NCI-H446 treated with DMSO at 0.1 percent for 48 hours (cell line): Measurements from ENCODE around the gene SDSL.

ENCODE experiments used
- DNase-seq: peaks from one replicate; lab custom pipeline; 2025; lab: John Stamatoyannopoulos, UW

SDSL gene

DNA sequence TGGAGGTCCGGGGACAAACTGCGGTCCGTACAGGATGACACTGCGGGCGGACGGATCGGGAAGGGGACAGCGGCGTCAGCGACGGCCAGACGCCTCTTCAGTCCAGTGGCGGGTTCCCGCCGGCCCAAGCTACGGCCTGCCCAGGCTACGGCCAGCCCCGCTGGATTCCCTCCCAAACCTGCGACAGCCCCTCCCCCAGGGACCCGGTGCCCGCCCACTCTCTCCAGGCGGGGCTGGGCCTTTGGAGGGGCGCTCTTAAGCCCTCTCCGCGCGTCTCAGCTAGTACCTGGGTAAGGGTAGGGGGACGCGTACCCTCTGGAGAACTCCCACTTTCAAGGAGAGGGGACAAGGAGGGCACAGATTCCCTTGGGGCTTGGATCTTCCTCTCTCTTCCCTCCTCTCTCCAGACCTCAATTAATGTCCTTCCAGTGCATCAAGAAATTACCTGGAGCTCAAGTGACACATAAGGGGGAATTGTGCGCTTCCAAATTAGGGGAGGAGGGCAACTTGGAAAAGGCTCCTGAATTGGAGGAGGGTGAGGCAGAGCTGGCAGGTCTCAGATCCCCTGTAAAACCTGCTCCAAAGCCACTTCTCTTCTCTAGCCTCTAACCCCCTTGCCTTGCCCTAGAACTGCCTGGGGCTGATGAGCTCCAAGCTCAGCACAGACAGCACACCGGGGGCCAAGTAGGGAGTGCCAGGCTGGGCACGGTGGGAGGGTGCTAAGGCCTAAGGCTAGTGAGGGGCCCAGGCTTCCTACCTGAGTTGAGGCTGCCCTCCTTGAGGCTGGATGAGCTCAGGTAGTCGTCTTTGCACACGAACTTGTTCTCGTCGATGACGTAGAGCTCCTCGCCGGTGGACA lies 46.4 kb downstream of the SDSL start:
- no peak for DNase-seq

DNA sequence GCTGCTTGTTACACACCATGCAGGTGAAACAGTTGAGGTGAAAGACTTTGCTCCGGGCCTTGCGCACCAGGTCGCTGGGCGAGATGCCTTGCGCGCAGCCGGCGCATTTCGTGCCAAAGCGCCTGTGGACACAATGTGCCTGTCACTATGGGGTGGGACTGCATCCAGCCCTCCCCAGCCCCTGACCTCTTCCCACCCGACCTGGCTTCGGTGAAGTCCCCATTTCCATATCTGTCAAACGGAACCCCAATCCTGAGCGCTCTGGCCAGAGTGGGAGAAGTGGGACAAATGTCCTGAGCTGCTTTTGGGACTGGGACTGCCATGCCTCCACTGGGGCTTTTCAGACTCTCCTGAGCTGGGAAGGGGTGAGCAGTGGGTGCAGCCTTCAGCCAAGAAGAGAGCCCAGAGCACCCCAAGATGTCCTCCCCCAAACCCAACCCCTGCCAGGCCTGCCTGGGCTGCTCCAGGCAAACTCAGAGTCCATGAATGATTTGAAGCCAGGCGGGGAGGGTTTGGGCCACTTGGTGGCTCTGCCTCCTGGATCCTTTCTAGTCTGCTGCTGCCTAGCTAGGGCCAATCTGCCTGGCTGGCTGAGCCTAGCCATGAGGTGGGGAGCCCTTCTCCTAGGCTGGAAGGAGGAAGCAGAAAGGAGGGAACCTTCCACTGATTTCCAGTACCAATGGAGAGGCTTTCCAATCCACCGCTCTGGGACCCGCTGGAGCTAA lies 47.2 kb downstream of the SDSL start:
- DNase-seq = no peak

DNA sequence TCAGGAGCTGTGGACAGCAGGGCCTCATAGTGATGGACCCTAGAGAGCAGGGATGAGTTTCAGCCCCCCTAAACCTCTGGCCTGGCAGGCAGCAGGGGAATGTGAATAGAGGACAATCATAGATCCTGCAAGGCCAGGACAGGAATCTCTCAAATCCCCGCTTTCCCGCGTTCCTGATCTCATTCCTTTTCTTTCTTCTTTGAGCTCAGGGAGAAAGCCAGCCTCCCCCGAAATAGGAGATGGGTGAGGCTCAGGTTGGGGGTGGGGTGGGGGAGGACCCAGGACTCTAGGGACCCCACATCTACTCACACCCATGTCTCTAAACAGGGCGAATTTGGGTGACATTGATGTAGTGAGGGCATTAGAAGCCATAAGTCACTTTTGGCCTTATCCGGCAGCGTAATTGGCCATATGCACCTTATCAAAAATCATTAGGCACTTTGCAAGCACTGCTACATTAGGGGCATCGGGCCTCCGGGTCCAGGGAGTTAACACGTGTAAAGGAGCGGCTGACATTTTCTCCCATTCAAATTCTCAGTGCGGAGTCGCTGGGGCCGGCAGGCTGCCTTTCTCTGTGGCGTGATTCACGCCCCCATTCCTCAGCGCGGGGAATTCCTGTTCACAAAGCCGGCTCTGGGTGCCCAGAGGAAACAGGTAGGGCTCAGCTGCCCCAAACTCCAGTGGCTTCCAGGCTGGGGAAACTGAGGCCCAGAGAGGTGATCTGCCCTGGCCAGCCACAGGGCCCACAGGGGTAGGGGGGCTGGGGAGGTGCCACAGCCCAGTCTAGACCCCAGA lies 48.0 kb downstream of the SDSL start:
- DNase-seq = no peak

DNA sequence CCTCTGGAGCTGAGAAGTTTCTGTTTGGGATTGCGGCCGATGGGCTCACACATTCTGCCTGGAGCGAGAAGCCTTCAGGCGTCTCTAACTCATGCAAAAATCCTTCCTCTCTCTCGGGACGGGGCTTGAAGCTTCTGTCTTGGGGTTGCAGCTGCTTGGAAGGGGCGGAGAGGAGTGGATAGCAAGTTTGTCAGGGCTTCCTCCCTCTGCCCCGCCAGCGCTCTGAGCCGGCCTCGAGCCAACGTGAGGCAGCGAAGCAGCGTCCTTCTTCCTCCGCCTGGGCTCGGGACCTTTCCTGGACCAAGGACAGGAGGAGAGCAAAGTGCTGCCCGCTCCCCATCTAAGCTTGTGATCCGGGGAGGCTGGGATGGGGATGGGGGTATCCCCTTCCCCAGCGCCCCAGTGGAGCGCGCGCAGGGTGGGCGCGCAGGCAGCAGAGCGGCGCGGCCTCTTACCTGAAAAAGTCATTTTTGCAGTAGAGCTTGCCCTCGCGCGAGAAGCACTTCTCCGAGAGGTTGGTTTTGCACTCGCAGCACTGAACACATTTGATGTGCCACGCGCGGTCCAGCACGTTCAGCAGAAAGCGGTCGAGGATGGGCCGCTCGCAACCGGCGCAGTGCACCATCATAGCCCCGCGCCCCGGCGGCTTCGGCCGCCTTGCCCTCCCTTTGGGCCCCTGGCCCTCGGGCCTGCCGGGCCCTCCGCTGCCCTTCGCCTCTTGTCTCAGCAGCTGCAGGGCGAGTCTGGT lies 48.9 kb downstream of the SDSL start:
- no peak for DNase-seq

DNA sequence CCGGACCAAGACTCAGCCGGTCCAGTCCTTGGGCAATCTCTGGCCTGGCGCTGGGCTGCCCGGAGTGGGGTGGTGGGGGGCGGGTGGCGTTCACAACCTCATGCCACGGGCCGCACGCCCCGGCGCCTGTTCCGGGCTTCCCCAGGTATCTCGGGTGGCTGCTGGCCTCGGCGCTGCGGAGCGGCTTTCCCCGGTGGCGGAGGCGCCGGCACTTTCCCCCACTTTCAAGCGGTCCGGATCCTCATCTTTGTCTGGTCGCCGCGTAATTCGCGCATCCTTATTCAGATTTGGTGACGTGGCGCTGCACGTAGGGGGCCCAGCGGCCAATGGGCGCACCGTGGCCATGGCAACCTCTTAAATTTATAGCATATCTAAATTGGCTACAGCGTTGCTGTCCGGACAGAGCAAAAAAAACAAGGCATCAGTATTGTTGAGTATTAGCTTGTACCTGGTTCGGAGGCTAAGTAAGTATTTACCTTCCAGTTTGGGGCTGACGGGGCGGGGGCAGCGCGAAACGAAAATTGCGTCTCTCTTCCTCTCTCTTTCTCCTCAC lies 49.5 kb downstream of the SDSL start, which contains the start of gene LHX5:
LHX5 (minus strand) TSS at position 253 of the 553 bp plus-strand sequence. CDS start 373 bp downstream, outside the sequence.
- DNase-seq = no peak

DNA sequence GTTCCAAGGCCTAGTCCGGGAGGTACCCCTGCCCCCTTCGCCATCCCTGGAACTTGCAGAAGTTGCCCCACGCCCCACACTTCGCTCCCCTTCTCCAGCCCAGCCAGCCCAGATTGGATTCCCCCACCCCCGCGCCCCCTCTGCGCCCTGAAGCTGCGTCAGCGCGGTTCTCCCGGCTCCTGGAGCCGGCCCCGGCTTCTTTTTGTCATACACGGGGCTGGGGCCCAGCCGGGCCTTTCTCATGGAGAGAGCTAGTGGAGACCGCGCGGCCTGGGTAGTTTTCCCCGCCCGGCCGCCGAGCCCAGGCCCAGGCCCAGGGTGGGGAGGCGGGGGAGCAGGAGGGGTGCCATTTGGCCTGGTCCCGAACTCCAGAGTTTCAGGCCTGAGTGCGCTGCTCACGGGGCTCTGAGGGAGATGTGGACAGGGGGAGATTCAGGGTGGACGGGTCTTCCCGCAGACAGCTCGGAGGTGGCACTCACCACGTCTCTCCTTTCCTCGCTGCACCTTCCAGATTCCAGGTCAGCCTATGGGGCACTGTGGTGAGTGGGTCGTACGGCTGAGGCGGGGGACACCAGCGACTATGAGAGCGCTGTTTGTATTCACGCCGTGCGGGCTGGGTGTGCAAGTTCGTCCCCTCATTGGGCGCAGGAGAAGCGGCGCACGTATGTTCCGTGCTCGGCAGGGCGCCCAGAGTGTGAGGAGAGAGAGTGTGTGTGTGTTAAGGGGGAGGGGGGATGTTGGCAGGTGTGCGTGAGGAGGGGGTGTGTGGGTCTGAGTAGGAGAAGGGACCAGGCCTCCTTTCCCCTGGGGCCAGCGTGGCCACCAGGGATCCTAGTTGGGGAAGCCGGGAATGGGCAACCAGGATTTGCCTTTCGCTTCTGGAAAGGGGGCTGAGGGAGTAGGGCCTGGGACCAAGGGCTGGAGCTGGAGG lies 50.3 kb downstream of the SDSL start:
- no peak for DNase-seq

DNA sequence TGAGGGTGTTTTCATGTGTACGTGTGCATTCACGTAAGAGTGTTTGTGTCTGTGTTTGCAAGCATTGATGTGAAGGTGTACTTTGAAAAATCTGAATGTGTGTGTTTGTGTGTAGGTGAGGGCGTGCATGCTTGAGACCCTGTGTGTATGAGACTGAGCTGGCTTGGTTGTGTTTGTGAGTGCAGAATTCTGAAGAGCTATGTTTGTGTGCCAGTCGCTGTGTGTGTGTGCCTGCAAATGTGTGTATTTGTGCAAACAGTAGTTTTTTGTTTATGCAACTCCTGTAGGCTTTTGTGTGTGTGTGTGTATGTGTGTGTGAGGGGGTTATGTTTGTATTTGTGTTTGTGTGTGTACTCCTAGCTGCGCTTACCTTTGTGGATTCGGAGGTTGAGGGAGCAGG lies 51.2 kb downstream of the SDSL start:
- DNase-seq = no peak

DNA sequence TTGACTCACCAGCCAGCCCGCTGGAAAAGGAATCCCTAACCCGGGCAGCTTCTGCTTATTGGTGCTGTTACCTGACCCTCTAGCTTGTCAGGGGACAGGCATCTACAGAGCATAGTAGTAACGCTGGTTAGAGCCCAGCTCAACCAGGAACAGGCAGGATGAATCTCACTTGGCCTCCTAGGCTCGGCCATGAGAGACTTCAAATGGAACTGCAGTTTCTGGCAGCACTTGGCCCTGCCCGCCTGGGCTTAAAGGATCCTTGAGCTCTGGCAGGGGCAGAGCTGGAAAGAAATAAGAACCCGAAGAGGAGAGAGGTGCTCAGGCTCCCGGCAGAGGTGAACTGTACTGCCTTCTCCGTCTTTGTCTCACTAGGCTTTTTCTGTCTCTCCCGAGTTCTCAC lies 51.8 kb downstream of the SDSL start:
- no peak for DNase-seq

DNA sequence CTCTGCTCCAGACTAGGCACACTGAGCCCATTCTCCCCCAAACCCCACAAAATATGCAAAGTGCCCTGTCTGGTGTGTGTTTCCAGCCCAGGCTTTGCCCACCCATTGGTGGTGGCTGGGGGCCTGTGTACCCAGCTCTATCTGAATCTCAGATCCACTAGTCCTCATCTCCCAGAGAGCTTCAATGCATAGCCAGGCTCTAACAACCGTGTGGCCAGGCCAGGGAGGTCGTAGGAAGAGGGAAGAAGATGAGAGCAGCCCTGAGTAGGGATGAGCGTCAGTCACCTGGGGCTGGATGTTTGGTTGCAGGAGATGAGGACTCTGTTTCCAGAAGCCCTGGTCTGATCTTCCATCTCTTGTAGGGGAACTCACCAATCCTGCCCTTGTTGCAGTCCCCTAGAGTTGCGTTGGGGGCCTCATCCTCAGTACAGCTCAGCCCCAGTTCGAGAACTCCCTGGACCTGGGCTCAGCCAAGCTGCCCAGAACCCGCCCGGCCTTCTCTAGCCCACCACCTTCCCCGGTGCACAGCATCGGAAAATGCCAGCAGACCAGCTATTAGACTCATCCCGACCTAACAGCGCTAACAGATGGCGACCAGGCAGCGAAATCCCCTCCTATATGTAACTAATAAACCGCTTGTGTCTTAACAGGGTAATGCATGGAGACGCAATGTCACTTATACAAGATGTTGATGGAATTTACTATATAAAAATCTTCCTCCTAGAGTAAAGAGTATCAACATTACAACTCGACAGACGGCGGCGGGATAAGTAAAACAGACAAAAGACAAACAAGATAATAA lies 52.7 kb downstream of the SDSL start:
- no peak for DNase-seq

DNA sequence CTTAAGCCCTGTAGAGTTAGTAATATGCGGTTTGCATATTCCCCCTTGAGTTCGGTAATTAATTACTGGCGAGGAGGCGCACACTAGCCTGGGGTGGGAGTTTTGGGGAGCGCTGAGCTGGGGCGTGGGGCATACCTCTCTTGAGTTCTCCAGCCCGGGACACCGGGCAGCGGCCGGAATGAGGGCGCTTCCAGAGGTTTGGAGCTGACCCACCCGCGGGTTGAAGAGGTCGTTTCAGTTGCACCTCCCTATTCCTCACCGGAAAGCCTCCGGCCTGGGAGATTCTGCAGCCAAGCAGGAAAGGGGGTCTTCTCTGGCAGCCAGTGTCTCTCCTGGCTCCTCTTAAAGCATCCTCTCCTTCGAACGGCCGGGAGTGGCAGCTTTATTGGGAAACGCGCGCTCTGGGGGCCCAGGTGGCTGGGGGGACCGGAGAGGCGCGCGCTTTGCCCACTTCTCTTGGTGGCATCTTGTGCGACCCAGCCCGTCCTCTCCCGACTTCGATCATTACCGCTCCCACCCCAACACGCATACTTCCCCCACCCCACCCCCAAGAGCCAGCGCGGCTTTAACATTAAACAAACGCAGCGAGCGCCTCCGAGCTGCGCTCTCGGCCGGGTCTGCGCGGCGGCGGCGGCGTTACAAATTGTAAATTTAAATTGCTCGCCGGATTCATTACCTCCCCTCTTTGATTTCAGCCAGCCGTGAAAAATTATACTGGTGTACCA lies 53.4 kb downstream of the SDSL start:
- DNase-seq = no peak

DNA sequence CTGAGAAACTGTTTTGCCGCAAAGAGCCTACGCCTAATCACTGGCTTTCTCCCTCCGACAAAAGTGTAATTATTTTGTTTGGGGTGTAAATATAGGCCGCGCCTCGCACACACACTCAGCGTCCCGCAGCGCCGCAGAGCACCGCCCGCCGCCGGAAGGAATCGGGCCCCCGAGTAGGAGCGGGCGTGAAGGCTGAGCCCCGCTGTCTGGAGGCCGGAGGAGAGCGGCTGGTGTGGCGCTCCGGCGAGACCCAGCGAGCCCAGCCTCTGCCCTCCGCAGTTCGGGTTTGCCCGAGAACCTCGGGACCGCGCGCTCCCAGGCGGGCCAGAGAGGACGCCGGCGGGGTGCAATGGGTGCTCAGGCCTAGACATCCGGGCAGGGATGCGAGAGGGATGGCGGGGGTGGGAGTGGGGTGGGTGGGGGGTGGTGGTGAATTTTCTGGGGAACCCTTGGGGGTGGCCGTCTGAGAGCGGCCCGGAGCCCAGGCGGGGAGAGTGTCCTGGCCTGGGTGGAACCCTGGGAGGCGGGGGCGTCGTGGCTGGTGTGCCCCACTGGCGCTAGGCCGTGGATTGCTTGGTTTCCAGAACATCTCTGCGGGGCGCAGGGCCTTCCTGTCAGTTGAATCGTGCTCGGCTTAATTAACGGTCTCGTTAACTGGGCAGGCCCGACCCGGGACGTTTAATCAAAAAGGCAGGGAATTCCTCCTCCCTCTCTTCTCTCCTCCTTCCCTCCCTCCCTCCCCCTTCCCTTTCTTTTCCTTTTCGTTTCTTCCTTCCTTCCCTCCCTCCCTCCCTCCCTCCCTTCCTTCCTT lies 54.2 kb downstream of the SDSL start:
- DNase-seq = no peak

DNA sequence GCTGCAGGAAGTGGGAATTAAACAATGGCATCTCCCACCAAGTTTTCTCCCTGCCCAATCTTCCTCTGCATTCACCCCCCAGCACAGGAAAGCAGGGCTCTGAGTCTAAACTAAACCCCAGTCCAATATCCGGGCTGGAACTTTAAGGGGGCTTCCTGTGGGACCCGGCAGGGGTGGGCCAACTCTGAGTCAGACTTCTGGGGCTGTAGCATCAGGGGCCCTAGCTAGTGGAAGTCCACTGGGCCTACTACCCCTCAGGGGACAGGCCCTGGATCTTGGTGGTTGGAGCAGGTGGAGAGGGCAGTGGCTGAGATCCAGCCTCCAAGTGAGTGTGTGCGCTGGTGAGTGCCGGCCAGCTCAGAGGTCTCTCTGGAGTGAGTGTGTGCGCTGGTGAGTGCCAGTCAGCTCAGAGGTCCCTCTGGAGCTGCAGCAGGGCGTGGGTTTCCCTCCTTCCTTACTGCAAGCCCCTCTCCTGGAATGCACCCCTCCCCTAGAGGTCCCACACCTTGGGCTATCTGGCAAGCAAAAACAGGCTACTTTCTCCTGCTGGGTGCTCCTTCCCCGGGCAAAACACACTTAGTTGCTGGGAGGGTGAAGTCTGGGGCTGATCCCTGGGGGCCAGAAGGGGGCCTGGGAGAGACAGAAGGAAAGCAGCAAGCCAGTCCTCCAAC lies 55.1 kb downstream of the SDSL start:
- no peak for DNase-seq

DNA sequence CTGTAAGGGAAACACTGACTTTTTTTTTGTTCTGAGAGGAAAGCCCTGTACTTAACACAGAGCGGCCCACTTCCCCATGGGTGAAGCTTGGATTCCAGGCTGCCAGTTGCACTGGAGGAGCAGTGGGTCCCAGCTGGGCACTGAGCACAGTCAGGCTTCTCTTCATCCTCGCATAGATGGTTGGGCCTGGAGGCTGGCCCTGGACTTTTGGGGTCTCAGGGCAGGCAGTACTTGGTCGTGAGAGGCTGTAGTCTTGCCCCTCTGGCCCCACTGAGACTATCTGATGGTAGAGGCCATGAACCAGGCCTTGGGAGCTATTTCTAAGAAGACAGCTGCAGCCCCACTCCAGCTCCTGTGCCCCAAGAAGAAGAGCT lies 55.6 kb downstream of the SDSL start:
- no peak for DNase-seq

DNA sequence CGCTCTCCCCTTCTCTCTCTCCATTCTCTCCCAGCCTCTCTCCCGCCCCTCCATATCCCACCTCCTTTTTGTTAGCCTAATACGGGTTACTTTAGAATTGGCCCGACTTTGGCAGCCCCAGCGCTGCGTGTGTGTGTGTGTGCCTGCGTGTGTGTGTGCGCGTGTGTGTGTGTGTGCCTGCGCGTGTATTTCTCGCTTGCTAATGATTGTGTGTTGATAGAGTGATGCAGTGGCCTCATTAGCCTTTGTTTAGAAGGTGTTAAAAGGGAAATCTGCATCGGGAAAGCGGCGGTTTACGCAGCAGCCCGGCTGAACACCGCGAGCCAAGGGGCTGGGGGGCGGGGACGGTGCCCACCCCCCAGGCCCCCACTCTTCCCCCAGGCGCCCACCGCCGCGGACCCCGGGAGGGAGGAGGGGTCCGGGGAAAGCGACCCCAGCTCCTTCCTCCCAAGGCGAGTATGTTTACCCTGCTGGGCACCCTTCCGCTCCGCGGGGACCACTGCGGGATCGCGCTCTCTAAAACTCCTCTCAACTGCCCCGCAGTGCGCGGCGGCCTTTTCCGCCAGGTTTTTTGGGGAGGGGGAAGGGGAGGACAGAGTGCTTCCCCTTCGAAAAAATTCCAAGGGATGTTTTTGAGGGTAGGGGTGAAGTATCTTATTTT lies 56.3 kb downstream of the SDSL start:
- DNase-seq = no peak

DNA sequence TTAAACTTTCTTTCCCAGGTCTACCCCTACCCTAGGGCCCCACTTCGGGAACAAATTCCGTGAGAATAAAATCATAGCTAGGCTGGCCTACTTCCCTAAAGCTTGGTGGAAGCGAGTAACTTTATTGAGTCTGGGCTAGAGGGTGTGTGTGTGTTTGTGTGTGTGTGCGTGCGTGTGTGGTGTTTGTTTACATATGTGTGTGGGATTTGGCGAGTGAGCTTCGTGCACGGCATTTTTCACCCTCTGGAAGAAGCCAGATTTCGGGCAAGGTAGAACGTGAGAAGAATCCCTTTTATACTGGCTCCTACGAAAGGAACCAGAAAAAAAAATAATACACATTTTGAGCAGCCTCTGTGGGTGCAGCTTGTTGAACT lies 57.0 kb downstream of the SDSL start:
- DNase-seq = no peak

DNA sequence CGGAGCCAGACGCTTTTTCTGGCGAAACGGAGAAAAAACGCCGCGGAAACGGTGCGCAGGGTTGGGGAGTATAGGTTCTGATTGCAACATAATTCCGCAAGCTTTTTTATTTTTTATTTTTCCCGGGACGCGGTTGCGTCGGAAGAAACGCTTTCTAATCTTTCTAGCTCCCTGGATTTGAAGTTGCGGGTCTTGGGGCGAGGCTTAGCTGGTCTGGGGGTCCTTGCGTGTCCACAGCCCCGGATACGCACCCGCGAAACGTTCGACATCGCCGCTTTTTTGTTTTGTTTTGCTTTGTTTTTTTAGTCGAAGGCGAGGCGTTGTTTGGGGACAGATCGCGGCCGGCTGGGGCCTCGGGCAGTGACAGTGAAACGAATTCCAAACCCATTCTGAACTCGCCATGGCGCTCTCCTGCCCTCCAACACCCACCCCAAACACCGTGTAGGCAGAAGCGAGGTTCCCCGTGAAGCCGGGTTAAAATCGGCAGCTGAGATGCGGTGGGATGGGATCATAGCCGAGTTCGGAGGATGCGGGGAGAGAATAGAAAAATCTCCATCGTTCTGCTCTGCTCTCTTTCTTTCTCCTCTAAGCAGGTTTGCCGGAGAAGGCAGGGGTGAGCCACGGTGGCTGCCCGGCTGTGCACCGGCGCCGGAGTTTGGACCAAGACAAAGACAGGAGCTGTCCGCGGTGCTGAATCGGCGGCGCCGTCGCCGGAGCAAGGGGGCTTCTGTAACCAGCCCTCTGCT lies 57.6 kb downstream of the SDSL start:
- DNase-seq = no peak
